Nephron progenitor cell (in vitro differentiated cells): ENCODE results near the gene SMAD3.
"Not testable (repeated sequence)": the region's sequence is repeated elsewhere in the genome, so short reads cannot be mapped to it uniquely, and the experiment has no call there.

ENCODE experiments used
- DNase-seq: peaks from one replicate; pipeline ENCODE4 v3.0.0; 2021
- H3K27ac Mint-ChIP-seq: 2 replicates; pipeline ENCODE4 v1.8.0; 2021; ENCODE audit warnings: mild to moderate bottlenecking, moderate library complexity, mixed read lengths
- H3K27me3 Mint-ChIP-seq: 2 replicates; pipeline ENCODE4 v1.8.0; 2021; ENCODE audit warnings: mild to moderate bottlenecking, low read depth, mixed read lengths; ENCODE audit not compliant: poor library complexity
- H3K36me3 Mint-ChIP-seq: 2 replicates; pipeline ENCODE4 v1.8.0; 2021; ENCODE audit warnings: low read depth, mixed read lengths
- H3K4me1 Mint-ChIP-seq: 2 replicates; pipeline ENCODE4 v1.8.0; 2021; ENCODE audit warnings: mixed read lengths
- H3K4me3 Mint-ChIP-seq: 2 replicates; pipeline ENCODE4 v1.8.0; 2021; ENCODE audit warnings: mild to moderate bottlenecking, moderate library complexity, mixed read lengths
- H3K9me3 Mint-ChIP-seq: 2 replicates; pipeline ENCODE4 v1.8.0; 2021; ENCODE audit warnings: mild to moderate bottlenecking, moderate library complexity, mixed read lengths
- TF ChIP-seq, protein P1 (sequence below): fragments of 200-600 bp; sonication (generic); IDR thresholded peaks from 2 replicates; pipeline ENCODE4 v1.5.0; 2021; ENCODE audit warnings: antibody characterized with exemption

The SMAD3 gene

DNA sequence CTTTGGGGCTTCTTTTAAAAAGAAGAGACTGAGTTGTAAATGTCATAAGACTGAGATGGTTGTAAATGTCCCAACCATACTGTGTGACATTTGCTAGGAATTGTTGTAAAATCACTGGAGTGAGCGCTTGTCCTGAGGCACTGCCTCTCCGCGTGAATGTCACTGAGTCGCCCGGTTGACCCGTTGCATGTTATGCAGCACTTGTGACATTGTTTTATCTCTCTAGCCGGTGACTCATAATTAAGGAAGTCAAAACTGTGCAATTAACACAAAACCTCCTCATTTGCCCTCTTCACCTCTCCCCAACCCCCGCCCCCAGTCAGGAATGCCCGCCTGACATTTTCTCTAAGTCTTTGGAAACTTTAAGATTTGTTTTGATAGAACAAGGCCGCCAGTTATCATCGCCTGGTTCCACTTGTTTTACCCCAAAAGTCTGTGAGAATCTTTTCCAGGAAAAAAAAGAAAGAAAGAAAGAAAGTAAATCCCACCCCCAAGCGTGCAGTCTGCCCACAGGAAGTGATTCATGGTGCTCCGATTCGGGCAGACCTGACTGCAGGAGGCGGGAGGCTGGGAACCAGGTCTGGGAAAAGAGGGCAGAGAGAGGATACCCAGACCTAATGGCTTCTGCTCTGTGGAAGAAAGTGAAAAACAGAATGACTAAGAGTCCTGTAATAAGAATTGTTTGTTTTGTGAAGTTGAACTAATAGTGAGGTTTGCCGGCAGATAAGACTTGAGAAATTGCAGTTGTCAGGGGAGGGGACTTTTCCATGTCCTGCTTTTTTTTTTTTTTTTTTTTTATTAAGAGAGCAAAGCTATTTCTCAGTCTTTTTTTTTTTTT is 84.8 kb downstream of the SMAD3 start:
- no peaks in the 10 kb centered on the region for H3K27me3 Mint-ChIP-seq

DNA sequence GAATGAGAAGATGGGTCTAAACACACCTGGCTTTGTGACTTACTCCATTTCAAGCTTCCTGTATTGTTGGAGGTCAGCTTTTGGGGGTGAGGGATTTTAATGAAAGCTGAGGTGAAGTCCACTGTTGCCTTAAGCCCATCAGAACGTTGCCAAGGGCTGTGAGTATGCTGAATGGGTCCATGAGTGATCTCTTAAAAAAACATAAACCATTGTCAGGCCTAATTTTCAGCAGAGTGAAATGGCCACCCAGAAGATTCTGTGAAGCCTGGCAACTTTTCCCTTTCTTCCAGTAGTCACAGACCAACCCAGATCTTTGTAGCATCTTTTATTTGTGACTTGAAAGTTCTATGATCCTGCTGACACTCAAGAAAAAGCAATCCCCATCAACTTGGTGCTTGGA is 87.0 kb downstream of the SMAD3 start:
- Mint-ChIP-seq H3K9me3 (peaks cover 5% of the 10 kb centered on the region), H3K27me3 (no peaks in the 10 kb centered on the region), H3K36me3 (peaks cover 26% of the 10 kb centered on the region), H3K4me3 (no peak overlapping the region), H3K4me1 (peaks cover 55% of the 10 kb centered on the region), H3K27ac (no peak overlapping the region)
- TF ChIP-seq, protein P1, sequence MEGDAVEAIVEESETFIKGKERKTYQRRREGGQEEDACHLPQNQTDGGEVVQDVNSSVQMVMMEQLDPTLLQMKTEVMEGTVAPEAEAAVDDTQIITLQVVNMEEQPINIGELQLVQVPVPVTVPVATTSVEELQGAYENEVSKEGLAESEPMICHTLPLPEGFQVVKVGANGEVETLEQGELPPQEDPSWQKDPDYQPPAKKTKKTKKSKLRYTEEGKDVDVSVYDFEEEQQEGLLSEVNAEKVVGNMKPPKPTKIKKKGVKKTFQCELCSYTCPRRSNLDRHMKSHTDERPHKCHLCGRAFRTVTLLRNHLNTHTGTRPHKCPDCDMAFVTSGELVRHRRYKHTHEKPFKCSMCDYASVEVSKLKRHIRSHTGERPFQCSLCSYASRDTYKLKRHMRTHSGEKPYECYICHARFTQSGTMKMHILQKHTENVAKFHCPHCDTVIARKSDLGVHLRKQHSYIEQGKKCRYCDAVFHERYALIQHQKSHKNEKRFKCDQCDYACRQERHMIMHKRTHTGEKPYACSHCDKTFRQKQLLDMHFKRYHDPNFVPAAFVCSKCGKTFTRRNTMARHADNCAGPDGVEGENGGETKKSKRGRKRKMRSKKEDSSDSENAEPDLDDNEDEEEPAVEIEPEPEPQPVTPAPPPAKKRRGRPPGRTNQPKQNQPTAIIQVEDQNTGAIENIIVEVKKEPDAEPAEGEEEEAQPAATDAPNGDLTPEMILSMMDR, result no peak
- DNase-seq, result no peak

More for the DNA sequence above, 84.8 kb downstream of the SMAD3 start:
- Mint-ChIP-seq H3K4me1 (peaks cover 75% of the 10 kb centered on the region), H3K36me3 (peaks cover 5% of the 10 kb centered on the region), H3K27ac (peak overlapping the region; percentile 98), H3K9me3 (no peaks in the 10 kb centered on the region), H3K4me3 (peak overlapping the region; percentile 48)
- peak; percentile 51 for DNase-seq
- TF ChIP-seq, protein P1, result no peak

DNA sequence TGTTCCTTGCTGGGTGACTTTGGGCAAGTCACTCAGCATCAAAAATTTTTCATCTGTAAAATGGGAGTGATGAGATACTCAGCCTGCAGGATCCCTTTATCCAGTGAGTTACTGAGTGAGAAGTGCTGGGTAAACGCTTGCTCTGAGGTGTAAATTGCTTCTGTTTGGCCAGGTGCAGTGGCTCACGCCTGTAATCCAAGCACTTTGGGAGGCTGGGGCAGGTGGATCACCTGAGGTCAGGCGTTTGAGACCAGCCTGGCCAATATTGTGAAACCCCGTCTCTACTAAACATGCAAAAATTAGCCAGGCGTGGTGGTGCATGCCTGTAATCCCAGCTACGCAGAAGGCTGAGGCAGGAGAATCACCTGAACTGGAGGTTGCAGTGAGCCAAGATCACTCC is 87.6 kb downstream of the SMAD3 start:
- not testable (repeated sequence) for H3K4me3 Mint-ChIP-seq, H3K27ac Mint-ChIP-seq, H3K27me3 Mint-ChIP-seq, H3K9me3 Mint-ChIP-seq, DNase-seq
- H3K4me1 Mint-ChIP-seq, result peaks cover 55% of the 10 kb centered on the region
- peaks cover 32% of the 10 kb centered on the region for H3K36me3 Mint-ChIP-seq

DNA sequence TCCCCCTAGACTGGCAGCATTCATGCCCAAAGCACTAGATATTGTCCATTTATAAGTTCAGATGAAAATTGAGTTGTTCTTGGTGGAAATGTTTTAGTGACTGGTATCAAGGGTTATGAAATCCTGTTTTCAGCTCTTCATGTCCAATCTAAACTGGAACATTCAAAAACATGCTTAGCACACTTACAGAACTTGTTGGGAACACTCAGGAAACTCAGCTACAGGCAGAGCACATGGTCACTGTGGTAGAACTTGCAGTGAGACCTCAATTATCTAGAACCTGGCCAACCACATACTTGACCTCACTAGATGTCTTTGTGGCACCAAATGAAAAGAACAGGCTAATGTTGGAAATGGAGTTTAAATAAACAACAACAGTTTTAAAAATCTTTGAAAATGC is 88.8 kb downstream of the SMAD3 start:
- no peaks in the 10 kb centered on the region for H3K27me3 Mint-ChIP-seq
- no peak overlapping the region for H3K4me3 Mint-ChIP-seq
- no peak for DNase-seq
- H3K4me1 Mint-ChIP-seq, result peaks cover 48% of the 10 kb centered on the region
- no peak overlapping the region for H3K27ac Mint-ChIP-seq
- H3K9me3 Mint-ChIP-seq, result peaks cover 5% of the 10 kb centered on the region
- H3K36me3 Mint-ChIP-seq, result peaks cover 36% of the 10 kb centered on the region
- TF ChIP-seq, protein P1, result no peak

DNA sequence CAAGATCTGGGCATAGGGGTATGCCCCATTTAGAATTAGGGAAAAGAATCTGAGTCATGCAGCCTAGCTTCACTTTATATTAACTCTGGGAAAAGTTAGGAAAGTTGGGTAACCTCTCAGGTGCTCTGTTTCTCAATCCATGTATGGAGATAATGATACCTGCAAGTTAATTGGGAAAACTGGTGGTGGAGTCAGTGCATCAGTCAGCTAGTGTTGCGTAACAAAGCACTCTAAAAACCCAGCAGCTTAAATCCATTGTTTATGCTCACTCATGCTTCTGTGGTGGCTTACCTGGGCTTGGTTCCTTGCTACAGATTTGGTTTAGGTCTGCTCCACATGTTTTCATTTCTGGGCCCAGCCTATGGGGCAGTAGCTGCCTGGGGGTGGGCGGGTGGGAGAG is 91.0 kb downstream of the SMAD3 start:
- peaks cover 40% of the 10 kb centered on the region for H3K36me3 Mint-ChIP-seq
- no peaks in the 10 kb centered on the region for H3K27me3 Mint-ChIP-seq
- H3K4me1 Mint-ChIP-seq, result peaks cover 41% of the 10 kb centered on the region
- peaks cover 8% of the 10 kb centered on the region for H3K9me3 Mint-ChIP-seq
- TF ChIP-seq, protein P1, result no peak
- no peak overlapping the region for H3K27ac Mint-ChIP-seq
- DNase-seq, result no peak
- H3K4me3 Mint-ChIP-seq, result no peak overlapping the region

DNA sequence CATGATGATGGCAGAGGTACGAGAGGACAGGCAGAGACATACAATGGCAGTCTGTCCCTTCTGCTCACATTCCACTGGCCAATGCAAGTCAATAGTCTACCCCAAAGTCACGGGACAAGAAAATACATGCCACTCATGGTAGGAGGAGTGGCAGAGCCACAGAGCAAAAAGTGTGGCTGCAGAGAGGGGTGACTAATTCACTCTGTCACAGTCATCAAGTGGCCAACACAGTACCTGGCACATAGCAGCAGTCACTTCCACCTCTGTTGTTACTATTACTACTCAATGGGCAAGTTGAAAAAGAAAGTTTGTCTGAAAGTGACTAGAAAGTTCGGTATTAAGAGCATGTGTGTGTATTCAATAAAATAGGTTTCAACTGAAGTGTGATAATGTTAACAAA is 91.4 kb downstream of the SMAD3 start:
- H3K4me1 Mint-ChIP-seq, result peaks cover 42% of the 10 kb centered on the region
- no peak overlapping the region for H3K4me3 Mint-ChIP-seq
- H3K36me3 Mint-ChIP-seq, result peaks cover 40% of the 10 kb centered on the region
- H3K27ac Mint-ChIP-seq, result no peak overlapping the region
- TF ChIP-seq, protein P1, result no peak
- no peak for DNase-seq
- no peaks in the 10 kb centered on the region for H3K27me3 Mint-ChIP-seq
- peaks cover 8% of the 10 kb centered on the region for H3K9me3 Mint-ChIP-seq
